ENCODE results near the gene CHCT1.

The CHCT1 gene

DNA sequence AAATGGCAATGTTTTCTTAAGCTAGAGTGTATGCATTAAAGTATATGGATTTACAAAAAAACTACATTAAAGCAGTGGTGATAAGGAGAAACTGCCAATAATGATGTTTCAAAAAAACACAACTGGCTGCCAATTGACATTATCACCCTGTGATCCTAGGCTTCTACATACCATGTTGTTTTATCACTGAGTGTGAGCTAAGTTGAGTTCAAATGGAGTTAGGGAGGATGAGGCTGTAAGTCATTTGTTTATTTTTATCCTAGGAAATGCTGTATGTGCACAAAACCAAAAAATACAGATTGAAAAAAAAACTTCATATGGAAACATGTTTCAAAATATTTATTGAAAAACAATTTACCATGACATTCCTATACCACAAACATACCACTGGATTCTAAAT is 22.9 kb downstream of the CHCT1 start:
- peaks cover 41% of the 10 kb centered on the region for H3K36me3 Mint-ChIP-seq (ENCODE audit: low read depth)
- TF ChIP-seq, protein P1, sequence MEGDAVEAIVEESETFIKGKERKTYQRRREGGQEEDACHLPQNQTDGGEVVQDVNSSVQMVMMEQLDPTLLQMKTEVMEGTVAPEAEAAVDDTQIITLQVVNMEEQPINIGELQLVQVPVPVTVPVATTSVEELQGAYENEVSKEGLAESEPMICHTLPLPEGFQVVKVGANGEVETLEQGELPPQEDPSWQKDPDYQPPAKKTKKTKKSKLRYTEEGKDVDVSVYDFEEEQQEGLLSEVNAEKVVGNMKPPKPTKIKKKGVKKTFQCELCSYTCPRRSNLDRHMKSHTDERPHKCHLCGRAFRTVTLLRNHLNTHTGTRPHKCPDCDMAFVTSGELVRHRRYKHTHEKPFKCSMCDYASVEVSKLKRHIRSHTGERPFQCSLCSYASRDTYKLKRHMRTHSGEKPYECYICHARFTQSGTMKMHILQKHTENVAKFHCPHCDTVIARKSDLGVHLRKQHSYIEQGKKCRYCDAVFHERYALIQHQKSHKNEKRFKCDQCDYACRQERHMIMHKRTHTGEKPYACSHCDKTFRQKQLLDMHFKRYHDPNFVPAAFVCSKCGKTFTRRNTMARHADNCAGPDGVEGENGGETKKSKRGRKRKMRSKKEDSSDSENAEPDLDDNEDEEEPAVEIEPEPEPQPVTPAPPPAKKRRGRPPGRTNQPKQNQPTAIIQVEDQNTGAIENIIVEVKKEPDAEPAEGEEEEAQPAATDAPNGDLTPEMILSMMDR (IDR thresholded peaks at IDR 0.05; ENCODE audit: unreplicated experiment in 3 of 3) = no peak
- H3K4me3 Mint-ChIP-seq = no peak overlapping the region
- H3K4me1 Mint-ChIP-seq = peaks cover 17% of the 10 kb centered on the region
- H3K9me3 Mint-ChIP-seq = no peaks in the 10 kb centered on the region
- H3K27me3 Mint-ChIP-seq (ENCODE audit: low read depth) = no peaks in the 10 kb centered on the region
- H3K27ac Mint-ChIP-seq = no peak overlapping the region

DNA sequence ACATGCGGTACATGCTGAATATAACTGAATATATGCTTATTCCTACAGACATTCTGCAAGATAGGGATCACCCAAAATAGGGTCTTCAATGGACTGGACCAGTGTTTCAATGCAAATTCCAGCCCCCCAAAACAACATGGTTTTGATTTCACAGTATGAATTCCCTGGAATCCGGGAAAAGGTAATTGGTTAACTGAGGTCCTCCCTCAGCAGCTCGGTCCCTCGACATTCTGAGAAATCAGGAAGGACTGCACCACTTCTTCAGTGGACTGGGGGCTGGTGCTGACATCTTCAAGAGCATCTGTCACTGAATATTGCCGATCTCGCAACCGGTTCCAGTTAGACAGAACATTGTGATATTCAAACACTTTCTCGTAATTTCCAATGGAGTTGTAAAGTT is 25.1 kb downstream of the CHCT1 start:
- Mint-ChIP-seq H3K36me3 (ENCODE audit: low read depth) (peaks cover 61% of the 10 kb centered on the region), H3K9me3 (no peaks in the 10 kb centered on the region), H3K27ac (no peak overlapping the region), H3K4me1 (peaks cover 10% of the 10 kb centered on the region), H3K4me3 (no peak overlapping the region), H3K27me3 (ENCODE audit: low read depth) (no peaks in the 10 kb centered on the region)
- TF ChIP-seq, protein P1 (IDR thresholded peaks at IDR 0.05; ENCODE audit: unreplicated experiment in 3 of 3) = no peak

DNA sequence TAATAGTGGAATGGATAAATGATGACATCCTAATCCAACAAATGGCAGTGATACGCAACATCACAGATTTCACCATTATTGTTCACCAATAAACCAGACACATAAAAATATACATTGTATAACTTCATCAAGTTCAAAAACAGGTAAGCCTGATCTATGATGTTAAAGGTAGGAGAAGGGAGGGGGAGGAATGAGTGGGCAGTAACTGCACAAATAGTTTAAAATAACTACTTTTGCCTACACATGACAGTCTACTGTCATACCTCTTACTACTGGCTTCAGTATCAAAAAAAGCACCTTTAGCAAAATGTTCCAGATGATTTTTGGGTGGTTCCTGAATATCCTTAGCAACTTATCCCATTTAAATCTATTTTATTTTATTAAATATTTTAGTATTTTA is 28.8 kb downstream of the CHCT1 start:
- TF ChIP-seq, protein P1 (IDR thresholded peaks at IDR 0.05; ENCODE audit: unreplicated experiment in 3 of 3) = no peak
- Mint-ChIP-seq H3K9me3 (no peaks in the 10 kb centered on the region), H3K36me3 (ENCODE audit: low read depth) (peaks cover 73% of the 10 kb centered on the region), H3K27ac (no peak overlapping the region), H3K4me1 (no peaks in the 10 kb centered on the region), H3K4me3 (no peak overlapping the region), H3K27me3 (ENCODE audit: low read depth) (no peaks in the 10 kb centered on the region)

DNA sequence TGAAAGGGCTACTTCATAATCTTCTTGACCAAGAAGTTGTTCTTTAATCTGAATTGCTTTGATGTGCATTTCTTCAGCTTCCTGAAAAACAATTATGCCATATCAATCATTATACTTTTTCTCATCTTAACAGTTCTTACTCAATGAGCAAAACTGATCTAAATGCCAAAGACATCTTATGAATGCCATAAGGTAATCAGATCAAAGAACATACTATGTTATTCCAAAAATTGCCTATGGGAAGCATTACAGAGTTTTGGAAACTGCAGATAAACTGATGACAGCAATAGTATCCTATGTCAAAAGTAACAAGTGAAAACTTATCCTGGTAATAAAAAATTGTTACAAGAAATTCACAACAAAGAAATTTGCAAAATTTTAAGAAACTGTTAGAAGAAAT is 29.7 kb downstream of the CHCT1 start:
- Mint-ChIP-seq H3K36me3 (ENCODE audit: low read depth) (peaks cover 74% of the 10 kb centered on the region), H3K27ac (no peak overlapping the region), H3K4me3 (no peak overlapping the region), H3K4me1 (no peaks in the 10 kb centered on the region), H3K27me3 (ENCODE audit: low read depth) (no peaks in the 10 kb centered on the region), H3K9me3 (no peaks in the 10 kb centered on the region)
- TF ChIP-seq, protein P1 (IDR thresholded peaks at IDR 0.05; ENCODE audit: unreplicated experiment in 3 of 3) = no peak

DNA sequence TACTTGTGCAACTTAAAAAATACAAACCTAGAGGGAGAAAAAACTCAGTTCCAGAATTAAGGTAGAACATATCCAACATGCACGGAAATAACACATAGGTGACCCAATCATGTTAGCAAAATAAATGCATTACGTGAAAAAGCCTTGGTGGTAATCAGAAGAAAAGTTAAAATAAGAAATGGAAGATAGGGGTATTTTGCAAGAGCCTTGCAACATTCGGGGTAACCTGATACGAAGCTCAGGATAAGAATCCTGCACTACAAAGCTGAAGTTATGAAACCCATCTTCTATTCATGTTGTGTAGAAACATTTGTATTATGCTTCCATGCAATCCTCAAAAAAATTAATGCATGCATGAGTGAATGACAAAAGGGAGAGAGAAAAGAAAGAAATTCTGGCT is 33.1 kb downstream of the CHCT1 start:
- no peak overlapping the region for H3K27ac Mint-ChIP-seq
- H3K27me3 Mint-ChIP-seq (ENCODE audit: low read depth) = no peaks in the 10 kb centered on the region
- H3K36me3 Mint-ChIP-seq (ENCODE audit: low read depth) = peaks cover 80% of the 10 kb centered on the region
- peaks cover 4% of the 10 kb centered on the region for H3K9me3 Mint-ChIP-seq
- TF ChIP-seq, protein P1 (IDR thresholded peaks at IDR 0.05; ENCODE audit: unreplicated experiment in 3 of 3) = no peak
- no peak overlapping the region for H3K4me3 Mint-ChIP-seq
- H3K4me1 Mint-ChIP-seq = no peaks in the 10 kb centered on the region

DNA sequence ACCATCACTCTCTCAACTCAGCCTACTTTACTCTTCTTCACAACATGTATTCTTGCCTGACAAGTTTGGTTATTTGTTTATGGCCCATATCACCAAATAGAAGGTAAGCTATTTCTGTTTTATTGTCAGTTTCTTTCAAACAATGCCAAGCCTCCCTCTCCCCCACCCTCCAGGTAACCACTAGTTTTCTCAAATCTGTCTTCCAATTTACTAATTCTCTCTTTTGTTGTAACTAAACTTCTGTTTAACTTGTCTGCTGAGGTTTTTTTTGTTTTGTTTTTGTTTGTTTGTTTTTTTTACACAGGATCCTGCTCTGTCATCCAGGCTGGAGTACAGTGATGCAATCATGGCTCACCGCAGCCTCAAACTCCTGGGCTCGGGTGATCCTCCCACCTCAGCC is 34.9 kb downstream of the CHCT1 start:
- TF ChIP-seq, protein P1 (IDR thresholded peaks at IDR 0.05; ENCODE audit: unreplicated experiment in 3 of 3) = no peak
- Mint-ChIP-seq H3K4me1 (no peaks in the 10 kb centered on the region), H3K9me3 (peaks cover 4% of the 10 kb centered on the region), H3K27ac (no peak overlapping the region), H3K4me3 (no peak overlapping the region), H3K36me3 (ENCODE audit: low read depth) (peaks cover 77% of the 10 kb centered on the region), H3K27me3 (ENCODE audit: low read depth) (no peaks in the 10 kb centered on the region)

All from nephron (organoid).